Measurements from ENCODE around the gene EPHA8.
A peak's percentile ranks its signal among the peaks of the same experiment; 100 is the strongest.

The EPHA8 gene

DNA sequence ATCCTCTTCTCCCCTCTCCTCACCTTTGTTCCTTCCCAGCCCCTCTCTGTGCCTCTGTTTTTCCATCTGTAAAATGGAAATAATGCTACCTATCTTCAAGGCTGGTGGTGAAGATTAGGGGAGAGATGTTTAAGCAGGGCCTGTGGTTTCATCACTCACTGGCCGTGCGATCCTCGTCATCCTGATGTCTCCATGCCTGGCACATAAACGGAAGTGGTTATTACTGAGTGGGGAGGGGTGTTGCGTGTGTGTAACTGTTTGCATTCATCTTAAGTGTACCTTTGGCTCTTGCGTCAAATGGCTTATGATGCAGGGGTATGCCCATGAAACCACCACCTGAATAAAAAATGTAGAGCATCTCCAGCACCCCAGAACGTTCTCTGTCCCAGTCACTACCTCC is 56.0 kb downstream of the EPHA8 start:
- DNase-seq (ENCODE audit: low spot score) = no peak

DNA sequence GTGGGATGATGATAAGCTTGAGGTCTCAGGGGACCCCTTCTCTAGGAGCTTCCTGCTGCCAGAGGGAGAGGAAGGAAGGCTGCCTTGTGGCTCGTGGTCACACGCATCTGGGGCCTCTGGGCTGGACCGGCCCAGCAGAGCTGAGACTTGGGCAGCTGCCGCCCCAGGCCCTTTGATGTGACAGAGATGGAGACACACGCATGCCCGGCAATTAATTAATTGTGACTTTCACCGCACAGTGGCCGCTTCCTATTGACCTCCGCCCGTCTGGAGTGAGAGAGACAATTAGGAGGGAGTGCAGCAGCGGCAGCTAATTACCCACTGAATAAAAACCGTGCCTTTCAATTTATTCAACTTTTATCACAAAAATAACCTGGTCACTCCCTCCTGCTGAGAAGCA is 56.5 kb downstream of the EPHA8 start:
- DNase-seq (ENCODE audit: low spot score) = no peak

DNA sequence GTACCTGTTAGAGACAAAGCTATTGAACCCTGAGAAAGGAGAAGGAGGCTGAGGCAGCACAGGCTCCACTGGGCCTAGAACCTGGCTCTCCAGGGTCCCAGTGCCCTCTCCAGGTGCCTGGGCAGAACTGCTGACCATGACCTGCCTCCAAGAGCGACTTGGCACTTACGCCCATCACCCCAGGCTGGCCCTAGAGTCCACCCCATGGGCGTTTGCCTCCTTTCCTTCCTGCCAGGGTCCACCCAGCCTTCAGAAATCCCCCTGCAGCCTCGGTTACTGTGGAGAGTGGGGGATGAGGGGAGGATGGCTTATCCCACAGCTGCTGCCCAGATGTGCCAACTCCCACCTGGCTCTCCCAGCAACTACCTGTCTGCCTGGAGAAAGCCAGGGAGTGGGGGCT is 58.5 kb downstream of the EPHA8 start:
- DNase-seq (ENCODE audit: low spot score) = no peak

DNA sequence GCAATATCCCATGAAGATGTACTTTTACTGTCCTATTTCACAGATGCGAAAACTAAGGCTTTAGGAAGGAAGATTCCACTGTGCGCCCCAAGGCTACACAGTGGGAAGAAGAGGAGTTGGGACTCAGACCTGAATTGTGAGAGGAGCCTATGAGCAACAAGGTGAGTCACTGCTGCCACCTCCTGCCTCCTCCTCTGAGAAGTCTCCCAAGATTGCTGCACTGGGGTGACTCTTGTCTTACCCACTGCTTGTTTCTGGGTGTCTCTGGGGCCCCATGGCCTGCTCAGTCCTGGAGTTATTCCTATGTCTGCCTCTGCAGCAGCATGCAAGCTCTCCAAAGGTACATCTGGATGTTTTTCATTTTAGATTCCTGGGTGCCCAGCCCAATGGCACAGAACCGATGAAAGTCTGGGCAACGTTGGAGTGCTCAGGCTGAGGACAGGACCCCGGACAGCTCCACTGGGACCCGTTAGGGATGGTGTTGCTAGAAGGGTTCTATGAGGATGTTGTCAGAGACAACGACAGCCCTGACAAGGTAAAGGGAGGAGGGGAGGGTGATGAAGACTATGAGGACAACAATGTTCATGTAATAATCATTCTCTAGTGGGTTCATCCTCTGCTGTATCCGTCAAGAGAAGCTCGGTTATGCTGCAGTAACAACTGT is 62.1 kb downstream of the EPHA8 start:
- DNase-seq (ENCODE audit: low spot score) = no peak

DNA sequence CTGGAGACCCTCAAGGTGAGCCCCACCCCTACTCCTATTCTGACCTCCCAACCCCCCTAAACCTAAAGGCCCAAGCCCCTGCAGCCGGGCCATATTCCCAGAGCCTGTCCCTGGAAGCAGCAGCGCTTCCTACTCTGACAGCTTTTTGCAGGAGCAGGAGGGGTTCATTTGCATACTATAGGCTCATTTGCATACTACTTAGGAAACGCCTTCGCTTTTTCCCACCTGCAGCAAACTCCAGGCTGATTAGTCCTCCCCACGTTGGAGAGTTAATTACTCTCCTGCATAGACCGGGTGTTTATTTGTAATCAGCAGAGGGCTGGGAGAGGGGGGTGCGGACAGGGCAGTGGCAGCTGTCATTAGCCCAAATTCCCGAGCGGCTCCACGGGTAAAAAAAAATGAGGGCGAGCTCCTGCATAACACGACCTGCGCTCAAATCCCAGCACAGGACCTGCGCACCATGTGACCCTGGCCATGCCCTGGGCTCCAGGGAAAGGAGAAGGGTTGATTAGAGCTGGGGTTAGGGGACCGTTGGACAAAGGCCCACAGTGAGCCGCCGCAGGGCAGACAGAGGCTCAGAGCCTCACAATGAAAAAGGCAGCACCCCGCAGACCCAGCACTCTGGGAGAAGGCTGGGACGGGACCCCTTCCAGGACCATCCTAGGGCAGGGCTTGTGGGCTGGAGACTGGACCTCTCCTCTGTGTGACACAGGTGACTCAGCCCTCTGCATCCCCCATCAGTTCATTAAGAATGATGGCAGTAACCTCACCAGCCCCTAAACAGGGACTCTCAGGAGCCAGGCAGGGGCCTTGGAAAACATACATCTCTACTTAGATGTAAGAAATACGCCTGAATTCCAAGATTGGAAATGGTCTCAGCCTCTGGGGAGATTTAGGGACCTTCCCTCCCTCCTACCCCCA is 63.2 kb downstream of the EPHA8 start:
- no peak for DNase-seq (ENCODE audit: low spot score)

DNA sequence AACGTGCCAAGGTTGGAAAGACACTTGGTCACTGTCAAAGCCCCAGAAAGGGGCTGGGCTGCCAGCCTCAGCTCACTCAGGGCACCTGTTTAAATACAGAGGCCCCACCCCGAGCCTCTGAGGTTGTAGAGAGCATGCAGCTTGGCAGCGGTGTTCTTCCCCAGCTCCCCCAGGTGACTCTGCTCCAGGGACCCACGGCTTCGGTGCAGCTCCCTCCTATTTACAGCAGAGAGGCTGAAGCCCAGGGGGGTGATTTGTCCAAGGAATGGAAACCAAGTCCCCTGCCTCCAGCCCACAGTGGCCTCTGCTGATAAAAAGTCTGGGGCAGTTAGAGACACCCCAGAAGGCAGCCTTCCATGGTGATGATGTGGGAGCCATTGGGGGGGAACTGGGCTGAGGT is 64.0 kb downstream of the EPHA8 start:
- no peak for DNase-seq (ENCODE audit: low spot score)

DNA sequence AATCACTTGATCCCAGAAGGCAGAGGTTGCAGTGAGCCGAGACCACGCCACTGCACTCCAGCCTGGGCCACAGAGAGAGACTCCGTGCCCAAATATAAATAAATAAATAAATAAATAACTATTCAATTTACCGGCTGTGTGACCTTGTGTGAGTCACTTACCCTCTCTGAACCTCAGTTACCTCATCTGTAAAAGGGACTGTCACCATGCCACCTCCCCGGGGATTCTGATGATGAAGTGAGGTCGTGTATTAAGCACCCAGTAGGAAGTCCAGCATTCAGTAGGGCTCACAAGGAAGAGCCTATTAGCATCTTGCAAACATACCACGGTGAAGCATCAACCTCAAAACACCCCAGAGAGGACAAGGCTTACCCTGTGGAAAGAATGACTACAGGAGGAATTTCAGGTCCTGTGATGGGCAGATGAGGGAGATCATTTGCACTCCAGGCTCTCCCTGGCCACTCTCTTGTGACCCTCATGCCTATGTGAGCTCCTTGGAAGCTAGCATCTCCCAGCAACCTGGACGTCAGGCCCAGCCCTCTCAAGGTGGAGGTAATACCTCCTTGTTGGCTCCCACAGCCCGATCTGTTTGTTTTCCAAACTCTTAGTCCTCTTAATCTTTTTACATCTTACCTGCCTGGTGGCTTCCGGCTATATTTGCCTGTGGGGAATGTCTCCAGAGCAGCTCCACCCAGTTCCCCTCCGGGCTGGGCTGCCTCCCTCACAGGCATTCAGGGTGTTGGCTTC is 65.6 kb downstream of the EPHA8 start:
- no peak for DNase-seq (ENCODE audit: low spot score)

DNA sequence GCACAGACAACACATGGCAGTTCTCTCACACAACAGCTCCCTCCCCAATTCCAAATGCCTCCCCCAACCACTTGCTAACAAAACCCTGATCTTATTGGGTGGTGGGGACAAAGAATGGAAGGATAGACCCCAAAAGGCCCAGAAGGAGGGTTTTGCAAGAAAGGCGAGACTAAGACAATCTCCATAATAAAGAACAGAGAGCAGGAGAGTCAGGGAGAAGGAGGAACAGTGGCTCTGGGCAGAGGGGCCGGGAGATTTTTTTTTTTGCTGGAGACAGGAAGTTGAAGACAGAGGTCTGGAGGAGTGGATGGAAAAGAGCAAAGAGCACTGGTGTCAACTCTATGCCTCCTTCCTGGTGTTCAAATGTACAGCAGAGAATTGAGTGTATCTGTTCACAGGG is 66.6 kb downstream of the EPHA8 start:
- DNase-seq (ENCODE audit: low spot score) = no peak

DNA sequence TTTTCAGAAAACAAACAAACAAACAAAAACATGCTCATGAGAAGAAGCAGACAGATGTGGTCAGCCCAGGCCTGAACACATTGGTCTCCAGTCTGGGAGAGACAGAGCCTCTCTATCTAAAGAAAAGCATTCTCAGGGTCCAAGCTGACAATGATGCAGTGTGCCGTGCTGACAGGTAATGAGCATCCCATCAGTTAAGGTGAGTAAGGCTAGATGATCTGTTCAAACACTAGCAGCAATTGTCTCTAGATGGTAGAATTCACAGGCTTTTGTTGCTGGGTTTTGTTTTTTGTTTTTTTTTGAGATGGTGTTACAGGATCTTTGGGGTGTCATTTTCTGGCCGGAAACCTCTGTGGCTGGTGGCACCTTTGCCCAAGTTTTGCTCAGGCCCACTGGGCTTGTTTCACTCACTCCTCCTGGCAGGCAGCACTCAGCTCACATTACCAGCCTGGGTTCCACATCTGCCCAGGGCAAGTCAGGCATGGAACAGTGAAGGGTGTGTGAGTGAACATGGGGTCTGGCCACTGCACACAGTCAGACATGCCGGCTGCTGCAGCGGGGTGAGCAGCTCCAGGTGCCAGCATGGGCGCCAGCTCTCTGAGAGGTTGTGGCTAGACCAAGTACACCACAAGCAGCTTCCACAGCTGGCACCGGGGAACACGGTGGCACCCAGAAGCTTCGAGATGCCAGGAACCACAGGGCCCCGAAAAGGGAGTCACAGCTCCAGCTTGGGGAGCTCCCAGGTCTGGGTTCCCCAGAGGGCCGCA is 70.6 kb downstream of the EPHA8 start:
- DNase-seq (ENCODE audit: low spot score) = no peak

DNA sequence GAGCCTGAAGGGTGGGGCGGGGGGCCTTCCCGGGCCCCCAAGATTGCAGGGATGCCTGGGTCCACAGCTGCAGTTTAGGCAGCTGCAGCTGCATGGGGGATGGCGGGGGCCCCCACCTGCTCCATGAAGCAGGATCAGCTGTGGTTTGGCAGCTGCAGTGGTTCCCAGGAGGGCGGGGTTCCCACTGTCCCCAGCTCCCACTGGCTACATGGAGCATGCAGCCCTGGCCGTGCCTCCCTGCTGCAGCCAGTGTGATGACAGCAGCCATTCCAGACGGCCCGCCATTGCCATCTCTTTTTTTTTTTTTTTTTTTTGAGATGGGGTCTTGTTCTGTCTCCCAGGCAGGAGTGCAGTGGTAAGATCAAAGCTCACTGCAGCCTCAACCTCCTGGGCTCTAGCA is 72.1 kb downstream of the EPHA8 start:
- DNase-seq (ENCODE audit: low spot score) = no peak

DNA sequence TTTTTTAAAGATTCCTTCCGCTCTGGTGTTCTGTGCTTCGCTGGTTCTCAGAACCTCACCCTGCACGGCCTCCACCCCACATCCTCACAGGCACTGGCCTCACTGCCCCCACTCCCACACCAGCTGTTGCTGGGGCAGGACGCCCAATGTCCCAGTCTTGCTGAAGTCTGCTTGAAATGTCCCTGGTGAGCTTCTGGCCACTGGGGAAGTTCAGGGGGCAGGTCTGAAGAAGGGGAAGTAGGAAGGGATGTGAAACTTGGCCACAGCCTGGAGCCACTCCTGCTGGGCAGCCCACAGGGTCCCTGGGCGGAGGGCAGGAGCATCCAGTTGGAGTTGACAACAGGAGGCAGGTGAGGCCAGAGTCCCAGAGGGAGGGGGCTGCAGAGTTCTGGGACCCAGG is 73.1 kb downstream of the EPHA8 start, which contains the start of gene C1QA:
TSS of gene C1QA (plus strand) at position 276 of the 400 bp plus-strand sequence. CDS start 989 bp downstream, outside the sequence.
- no peak for DNase-seq (ENCODE audit: low spot score)

DNA sequence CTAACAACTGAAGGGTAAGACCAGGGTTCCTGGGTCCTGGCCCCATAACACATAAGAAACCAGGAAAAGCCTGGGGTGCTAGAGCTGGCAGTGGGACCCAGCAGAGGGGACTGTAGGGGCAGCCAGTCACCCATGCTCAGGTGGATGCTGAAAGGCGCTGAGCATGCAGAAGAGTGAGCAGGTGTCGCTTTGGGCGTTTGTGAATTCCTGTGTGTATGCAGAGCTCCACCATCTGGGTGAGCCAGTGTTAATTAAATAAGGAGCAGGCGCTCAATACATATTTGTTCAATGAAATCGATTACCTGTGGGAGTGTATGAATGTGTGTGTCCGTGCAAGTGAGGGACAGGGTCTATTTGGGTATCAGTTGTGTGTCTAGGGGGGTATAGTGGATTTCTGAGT is 73.6 kb downstream of the EPHA8 start:
- DNase-seq (ENCODE audit: low spot score) = no peak

DNA sequence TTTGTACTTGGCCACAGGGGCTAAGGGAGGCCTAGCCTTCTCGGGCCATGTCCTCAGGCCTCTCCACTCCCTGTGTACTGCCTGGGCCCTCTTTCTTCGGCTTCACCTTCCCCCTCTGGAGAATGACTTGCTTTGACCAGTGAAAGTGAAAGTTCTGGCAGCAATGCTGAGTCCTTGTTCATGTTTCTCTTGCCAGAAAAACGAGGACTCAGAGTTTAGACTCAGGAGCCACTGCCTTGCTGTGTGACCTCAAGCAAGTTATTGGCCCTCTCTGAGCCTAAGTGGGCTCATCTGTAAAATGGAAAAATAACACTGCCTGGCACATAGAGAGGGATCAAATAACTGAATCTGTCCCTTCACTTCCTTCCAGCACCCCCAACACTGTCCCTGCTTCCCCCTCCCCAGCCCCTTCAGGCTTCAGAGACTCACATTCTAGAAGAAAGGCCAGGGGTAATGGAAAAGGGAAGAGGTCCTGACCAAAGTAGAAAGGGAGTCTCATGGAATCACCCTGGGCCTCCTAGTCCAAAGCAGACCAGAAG is 74.7 kb downstream of the EPHA8 start:
- no peak for DNase-seq (ENCODE audit: low spot score)

DNA sequence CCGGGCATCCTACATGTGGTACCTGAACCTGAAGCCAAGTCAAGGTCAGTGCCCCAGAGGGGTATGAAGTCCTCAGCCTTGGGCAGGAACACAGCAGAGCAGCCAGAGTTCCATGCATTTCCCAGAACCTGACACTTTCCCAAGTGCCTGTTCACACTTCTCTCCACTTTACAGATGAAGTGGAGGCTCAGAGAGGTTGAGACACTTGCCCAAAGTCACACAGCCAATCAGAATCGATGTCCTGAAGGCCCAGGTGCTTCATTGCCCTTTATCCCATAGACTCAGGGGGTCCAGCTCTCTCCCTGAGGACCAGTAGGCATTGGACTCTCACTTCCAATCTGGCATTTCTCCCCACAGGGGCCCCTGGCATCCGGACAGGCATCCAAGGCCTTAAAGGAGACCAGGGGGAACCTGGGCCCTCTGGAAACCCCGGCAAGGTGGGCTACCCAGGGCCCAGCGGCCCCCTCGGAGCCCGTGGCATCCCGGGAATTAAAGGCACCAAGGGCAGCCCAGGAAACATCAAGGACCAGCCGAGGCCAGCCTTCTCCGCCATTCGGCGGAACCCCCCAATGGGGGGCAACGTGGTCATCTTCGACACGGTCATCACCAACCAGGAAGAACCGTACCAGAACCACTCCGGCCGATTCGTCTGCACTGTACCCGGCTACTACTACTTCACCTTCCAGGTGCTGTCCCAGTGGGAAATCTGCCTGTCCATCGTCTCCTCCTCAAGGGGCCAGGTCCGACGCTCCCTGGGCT is 75.4 kb downstream of the EPHA8 start:
- no peak for DNase-seq (ENCODE audit: low spot score)

DNA sequence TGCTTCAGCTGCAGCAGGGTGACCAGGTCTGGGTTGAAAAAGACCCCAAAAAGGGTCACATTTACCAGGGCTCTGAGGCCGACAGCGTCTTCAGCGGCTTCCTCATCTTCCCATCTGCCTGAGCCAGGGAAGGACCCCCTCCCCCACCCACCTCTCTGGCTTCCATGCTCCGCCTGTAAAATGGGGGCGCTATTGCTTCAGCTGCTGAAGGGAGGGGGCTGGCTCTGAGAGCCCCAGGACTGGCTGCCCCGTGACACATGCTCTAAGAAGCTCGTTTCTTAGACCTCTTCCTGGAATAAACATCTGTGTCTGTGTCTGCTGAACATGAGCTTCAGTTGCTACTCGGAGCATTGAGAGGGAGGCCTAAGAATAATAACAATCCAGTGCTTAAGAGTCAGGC is 76.0 kb downstream of the EPHA8 start:
- no peak for DNase-seq (ENCODE audit: low spot score)

DNA sequence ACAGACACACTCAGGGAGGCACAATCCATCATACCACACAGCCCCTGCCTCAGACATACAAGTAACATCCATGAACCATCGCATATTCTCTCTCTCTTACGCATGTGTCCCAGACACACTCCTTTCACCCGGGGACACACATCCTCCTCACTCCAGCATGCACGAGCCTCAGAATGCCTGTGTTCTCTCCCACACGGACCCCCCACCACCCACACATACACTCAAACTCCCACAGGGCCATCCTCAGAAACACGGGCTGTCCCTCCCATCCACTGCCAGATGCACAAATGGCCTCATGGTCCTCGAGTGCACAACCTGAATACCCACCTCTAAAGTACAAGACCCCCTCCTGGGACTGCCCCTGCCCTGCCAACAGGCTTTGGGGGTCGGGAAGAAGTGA is 78.0 kb downstream of the EPHA8 start:
- no peak for DNase-seq (ENCODE audit: low spot score)

DNA sequence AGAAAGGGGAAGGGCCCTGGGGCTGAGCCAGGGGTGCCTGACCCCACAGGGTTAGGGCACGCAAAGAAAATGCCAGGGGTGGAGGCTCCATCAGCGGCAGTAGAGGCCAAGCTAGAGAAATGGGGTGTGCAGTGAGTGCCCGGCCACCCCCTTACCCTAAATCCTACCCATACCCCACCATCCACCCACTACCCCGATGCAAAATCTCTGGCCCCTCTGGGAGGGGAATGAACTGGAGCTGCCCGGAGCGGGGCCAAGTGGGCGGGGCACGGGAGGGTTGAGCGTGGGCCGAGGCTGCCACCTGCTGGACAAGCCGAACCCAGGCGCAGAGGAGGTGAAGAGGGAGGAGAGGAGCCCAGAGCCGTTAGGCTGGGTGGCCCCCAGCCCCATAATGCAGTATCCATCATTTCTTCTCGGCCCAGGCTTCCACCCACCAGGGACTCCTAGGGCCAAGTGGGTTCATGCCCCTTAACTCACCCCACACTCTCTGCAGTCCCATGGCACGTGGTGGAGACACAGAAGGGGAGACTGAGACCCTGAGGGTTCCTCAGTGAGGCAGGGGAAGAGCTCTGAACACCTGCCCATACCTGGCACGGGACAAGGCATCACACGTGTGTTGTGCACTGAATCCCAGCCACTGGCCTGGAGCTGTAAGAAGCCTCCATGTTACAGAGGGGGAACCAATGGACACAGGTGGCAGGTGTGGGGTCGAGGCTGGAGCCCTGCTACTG is 78.8 kb downstream of the EPHA8 start:
- DNase-seq (ENCODE audit: low spot score) = peak; percentile 46

DNA sequence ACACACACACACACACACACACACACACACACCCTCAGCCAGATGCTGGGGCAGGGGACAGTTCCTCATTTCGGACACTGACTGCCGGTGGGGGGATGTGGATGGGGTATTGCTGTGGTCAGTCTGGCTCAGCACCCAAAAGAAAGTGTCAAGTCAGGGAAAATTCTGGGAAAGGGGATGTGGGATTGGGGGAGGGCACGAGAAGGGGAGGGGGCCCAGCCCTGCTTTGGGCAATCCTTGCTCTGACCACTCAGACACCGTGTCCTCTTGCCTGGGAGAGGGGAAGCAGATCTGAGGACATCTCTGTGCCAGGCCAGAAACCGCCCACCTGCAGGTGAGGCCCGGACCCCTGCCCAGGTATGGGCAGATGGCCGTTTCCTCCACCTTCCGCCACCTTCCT is 80.1 kb downstream of the EPHA8 start, which contains the start of gene C1QC:
TSS of gene C1QC (plus strand) at position 253 of the 400 bp plus-strand sequence. CDS start 391 bp downstream, outside the sequence.
- DNase-seq (ENCODE audit: low spot score) = no peak

DNA sequence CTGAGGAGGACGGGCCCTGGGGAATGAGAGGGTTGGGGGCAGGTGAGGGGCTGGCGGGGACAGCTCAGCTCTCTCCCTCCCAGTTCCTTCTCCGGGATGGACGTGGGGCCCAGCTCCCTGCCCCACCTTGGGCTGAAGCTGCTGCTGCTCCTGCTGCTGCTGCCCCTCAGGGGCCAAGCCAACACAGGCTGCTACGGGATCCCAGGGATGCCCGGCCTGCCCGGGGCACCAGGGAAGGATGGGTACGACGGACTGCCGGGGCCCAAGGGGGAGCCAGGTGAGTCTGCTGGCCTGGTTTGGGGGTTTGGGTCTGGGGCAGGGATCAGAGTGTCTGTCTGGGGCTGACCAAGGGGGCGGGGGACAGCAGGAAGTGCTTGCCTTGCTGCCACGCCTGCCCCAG is 80.6 kb downstream of the EPHA8 start:
- DNase-seq (ENCODE audit: low spot score) = no peak

DNA sequence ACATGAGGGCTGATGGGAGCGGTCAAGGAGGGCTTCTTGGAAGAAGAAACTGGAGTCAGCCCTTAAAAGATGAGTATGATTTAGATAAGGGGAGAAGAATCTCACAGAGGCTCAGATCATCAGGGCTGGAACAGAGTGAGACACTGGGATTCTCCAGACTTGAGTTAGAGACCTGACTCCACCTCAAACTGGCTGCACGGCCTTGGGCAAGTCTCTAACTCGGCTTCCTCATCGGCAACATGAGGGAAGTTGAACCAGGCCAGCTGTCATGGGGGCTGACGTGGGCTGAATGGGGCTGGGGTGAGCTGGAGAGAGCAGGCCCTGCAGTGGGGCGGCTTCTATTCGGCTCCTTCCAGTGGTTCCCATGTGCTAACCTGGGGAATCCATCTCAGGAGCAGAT is 82.6 kb downstream of the EPHA8 start:
- no peak for DNase-seq (ENCODE audit: low spot score)

Data from CD4-positive, alpha-beta T cell treated with Interleukin-2 at 100 ng/mL for 4 hours (primary cell).